ENCODE measurements around the gene SLC66A2.

GRCh38 chr18:79866889-79867574 lies 84.4 kb downstream of the SLC66A2 start:
- TF ChIP-seq, protein P1, sequence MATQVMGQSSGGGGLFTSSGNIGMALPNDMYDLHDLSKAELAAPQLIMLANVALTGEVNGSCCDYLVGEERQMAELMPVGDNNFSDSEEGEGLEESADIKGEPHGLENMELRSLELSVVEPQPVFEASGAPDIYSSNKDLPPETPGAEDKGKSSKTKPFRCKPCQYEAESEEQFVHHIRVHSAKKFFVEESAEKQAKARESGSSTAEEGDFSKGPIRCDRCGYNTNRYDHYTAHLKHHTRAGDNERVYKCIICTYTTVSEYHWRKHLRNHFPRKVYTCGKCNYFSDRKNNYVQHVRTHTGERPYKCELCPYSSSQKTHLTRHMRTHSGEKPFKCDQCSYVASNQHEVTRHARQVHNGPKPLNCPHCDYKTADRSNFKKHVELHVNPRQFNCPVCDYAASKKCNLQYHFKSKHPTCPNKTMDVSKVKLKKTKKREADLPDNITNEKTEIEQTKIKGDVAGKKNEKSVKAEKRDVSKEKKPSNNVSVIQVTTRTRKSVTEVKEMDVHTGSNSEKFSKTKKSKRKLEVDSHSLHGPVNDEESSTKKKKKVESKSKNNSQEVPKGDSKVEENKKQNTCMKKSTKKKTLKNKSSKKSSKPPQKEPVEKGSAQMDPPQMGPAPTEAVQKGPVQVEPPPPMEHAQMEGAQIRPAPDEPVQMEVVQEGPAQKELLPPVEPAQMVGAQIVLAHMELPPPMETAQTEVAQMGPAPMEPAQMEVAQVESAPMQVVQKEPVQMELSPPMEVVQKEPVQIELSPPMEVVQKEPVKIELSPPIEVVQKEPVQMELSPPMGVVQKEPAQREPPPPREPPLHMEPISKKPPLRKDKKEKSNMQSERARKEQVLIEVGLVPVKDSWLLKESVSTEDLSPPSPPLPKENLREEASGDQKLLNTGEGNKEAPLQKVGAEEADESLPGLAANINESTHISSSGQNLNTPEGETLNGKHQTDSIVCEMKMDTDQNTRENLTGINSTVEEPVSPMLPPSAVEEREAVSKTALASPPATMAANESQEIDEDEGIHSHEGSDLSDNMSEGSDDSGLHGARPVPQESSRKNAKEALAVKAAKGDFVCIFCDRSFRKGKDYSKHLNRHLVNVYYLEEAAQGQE (IDR thresholded peaks at IDR 0.05; ENCODE audit: insufficient replicate concordance, low read depth), result no peak
- no peak for TF ChIP-seq CTCF (IDR thresholded peaks at IDR 0.05; ENCODE audit: insufficient read depth, low read length)
